ENCODE measurements around the gene RSPH9.

Gene RSPH9, protein sequence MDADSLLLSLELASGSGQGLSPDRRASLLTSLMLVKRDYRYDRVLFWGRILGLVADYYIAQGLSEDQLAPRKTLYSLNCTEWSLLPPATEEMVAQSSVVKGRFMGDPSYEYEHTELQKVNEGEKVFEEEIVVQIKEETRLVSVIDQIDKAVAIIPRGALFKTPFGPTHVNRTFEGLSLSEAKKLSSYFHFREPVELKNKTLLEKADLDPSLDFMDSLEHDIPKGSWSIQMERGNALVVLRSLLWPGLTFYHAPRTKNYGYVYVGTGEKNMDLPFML

DNA sequence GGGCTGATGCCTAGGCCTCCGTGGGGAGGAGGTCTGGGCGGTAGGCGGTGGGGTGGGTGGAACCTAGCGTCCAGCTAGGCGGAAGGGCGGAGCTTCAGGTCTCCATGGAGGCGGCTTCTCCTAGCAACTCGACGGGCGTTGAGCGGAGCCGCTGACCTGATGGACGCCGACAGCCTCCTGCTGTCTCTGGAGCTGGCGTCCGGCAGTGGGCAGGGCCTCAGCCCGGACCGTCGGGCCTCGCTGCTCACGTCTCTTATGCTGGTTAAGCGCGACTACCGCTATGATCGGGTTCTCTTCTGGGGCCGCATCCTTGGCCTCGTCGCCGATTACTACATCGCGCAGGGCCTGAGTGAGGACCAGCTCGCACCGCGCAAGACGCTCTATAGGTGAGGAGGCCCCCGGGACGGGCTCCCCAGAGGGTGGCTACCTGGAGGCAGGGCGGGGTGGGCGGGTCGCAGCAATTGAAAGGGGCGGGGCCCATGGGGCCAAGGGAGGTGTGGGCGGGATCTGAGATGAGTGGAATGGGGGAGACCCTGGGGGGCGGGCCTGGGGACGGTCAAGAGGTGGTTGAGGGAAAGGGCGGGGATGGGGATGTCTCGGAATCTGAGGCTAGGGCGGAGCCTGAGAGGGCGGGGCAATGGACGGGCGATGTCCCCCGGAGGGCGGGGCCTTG, at the start of gene RSPH9:
TSS of gene RSPH9 (plus strand) at position 97 of the 673 bp plus-strand sequence. CDS start at position 160, 63 bp downstream.
- no peak for DNase-seq

- no peak for DNase-seq
Measured at GRCh38 chr6:43600595-43600994, 44.2 kb upstream of the RSPH9 start.

- DNase-seq = no peak
Measured at GRCh38 chr6:43604174-43604573, 40.7 kb upstream of the RSPH9 start.

- no peak for DNase-seq
Measured at GRCh38 chr6:43606019-43606418, 38.8 kb upstream of the RSPH9 start.

DNA sequence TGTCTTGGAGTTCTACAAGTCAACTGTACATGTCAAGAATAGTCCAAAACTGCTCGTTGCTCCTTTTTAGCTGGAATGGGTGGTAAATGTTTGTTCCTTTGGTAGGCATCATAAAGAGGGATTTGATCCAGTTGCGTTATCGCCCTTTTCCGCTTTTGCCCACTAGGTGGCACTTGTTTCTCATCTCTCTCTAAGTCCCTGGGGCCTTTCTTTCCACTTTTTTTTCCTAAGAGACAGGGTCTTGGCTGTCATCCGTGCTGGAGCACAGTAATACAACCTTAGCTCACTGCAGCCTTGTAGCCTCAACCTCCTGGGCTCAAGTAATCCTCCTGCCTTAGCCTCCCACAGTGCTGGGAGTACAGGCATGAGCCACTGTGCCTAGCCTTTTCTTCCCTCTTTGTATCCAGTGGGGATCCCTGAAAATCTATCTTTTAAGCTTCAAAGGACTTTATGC, 36.5 kb upstream of the RSPH9 start:
- peak; percentile 47 to 52 for DNase-seq

- no peak for DNase-seq
Measured at GRCh38 chr6:43608807-43609206, 36.0 kb upstream of the RSPH9 start.

GRCh38 chr6:43609402-43609801, 35.4 kb upstream of the RSPH9 start:
- no peak for DNase-seq

GRCh38 chr6:43610431-43610830, 34.4 kb upstream of the RSPH9 start:
- no peak for DNase-seq

- DNase-seq = no peak
Measured at GRCh38 chr6:43613721-43614395, 31.0 kb upstream of the RSPH9 start.

DNA sequence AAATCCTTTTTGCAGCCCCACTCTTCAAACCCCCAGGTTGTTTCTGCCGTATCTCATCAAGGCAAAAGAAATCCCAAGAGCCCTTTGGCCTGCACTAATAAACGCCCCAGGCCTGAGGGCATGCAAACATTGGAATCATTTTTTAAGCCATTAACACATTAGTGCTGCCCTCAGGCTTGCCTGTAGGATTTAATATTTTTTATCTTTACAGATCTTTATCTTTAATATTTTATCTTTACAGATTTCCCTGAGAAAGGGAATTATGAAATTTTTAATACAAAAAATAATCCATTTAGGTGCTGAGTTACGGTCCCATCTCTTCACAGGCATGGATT, 30.5 kb upstream of the RSPH9 start:
- no peak for DNase-seq

DNA sequence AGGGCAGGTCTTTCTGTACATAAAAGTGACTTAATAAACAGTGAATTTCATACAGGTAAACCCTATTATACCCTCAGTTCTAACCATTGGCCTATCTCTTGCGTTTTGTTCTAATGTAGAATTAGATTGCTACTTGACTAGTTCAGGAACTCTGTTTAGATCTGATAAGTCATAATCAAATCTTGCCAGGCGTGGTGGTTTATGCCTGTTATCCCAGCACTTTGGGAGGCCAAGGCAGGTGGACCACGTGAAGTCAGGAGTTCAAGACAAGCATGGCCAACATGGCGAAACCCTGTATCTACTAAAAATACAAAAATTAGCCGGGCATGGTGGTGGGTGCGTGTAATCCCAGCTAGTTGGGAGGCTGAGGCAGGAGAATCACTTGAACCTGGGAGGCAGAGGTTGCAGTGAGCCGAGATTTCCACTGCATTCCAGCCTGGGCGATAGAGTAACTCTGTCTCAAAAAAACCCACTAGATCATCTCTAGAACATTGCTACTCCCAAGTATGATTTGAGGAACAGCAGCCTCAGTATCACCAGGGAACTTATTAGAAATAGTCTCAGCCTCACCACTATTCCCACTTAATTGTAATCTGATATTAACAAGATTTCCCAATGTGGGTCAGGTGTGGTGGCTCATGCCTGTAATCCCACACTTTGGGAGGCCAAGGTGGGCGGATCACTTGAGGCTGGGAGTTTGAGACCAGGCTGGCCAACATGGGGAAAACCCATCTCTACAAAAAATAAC, 27.9 kb upstream of the RSPH9 start:
- no peak for DNase-seq

GRCh38 chr6:43621078-43621835, 23.6 kb upstream of the RSPH9 start:
- DNase-seq = no peak

DNA sequence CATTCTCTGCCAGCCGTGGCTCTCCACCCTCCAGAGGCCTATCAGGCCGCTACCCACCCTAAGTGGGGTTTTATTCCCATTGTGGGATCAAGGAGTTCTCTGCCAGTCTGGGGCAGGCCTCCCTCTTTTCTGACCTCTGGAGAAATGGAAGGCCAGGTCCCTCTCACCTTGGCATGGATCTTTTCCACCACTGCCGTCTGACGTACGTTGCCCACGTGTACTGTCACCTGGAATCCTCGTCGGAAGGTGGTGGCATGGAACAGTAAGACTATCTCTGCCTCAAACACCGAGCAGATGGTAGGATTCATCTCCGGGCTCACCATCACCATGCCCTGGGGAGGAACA, 23.0 kb upstream of the RSPH9 start:
- DNase-seq = no peak

- DNase-seq = no peak
Measured at GRCh38 chr6:43622541-43622940, 22.3 kb upstream of the RSPH9 start.

DNA sequence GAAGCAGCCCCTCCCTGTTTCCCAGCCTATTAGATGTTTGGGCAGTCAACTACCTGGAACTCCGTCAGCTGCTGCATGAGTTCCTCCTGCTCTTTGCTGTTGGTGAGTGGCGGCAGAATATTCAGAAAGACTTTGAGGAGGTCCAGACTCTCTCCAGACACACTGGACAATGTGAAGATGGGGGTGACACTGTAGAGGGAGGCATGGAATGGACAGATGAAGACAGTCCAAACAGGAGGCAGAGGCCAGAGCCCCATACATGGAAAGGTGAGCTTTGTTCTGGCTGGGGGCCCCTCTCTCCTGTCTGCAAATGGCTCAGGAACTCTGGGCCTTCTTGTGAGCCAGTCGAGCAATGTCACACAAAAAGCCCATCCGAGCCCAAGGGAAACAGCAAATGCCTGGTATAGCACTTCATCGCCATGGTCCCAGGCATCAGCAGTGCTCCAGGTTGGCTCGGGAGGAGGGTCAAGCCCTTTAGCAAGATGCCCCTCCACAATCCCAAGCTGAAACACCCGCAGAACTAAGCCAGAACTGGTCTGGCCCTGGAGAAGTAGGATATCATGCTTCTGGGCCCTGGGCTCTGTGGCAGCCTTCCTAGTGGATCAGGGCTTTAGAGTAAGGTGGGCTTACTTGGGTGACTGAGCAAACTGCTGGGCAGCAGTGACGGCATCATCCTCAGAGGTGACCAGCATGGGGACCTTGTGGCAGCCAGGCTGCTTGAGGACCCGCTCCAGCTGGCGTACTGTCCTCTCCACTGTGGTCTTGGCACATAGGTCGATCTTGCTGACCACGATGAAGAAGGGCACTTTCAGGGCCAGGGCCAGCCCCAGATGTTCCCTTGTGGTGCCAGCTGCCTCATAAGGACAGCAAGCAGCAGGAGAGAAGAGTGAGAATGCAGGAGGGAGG, 20.7 kb upstream of the RSPH9 start:
- DNase-seq = no peak

DNA sequence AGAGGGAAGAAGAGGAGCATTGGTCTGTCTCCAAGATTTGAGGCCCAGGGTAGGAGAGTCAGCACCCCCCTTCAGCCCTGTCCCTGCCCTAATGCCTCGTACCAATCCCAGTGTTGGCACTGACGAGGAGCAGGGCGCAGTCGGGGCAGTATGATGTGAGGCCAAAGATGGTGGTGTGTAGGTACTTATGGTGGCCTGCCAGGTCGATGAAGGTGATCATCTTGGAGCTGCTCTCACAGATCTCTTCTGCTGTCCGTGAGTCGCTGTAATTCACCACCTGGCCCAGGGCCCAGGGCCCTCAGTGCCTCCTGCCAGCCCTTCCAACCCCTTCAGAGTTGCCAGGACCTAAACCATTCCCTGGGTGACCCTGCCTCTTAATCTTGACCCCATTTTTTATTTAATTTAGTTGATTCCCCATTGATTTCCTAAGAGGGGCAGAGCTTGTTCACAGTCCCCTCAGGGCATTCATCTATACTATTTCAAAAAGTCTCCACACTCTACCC, 20.0 kb upstream of the RSPH9 start:
- DNase-seq = no peak

GRCh38 chr6:43625393-43625992, 19.3 kb upstream of the RSPH9 start:
- no peak for DNase-seq

- DNase-seq = peak; percentile 84 to 90
Measured at GRCh38 chr6:43627008-43627825, 17.6 kb upstream of the RSPH9 start.

DNA sequence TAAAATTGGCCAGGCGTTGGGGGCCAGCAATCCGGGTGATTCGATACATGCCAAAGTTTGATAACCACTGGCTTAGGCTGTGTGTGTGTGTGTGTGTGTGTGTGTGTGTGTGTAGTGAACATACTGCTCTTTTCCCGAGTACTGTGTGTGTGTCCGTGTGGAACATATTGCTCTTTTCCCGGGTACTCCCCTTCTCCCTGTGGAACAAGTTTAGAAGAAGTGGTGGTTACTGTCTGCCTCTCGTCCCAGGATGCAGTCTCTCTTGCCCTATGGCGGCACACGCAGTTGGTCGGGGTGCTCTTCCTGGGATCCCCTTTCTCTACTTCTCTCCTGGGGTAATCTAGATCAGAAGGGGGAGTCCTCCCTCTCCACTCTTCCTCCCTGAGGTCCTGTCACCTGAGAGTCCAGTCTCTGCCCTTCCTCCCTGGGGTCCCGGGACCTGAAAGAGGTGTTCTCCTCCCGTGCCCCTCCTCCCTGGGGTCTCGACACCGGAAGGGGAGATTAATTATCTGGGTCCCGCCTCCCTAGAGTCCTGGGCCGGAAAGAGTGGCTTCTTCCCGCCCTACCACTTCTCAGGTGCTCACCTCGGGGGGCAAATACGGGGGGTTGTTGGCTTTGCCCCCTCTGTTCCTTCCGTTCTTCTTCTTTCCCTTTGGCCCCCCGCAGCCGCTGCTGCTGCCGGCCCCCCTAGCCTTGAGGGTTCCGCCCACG, 16.3 kb upstream of the RSPH9 start:
- DNase-seq = peak; percentile 14 to 60

Measured in SHP77 (cell line).